Measurements from ENCODE around the gene CHPT1.

CHPT1 gene

GRCh38 chr12:101767537-101767936 is 70.1 kb downstream of the CHPT1 start:
- no peak for DNase-seq

DNA sequence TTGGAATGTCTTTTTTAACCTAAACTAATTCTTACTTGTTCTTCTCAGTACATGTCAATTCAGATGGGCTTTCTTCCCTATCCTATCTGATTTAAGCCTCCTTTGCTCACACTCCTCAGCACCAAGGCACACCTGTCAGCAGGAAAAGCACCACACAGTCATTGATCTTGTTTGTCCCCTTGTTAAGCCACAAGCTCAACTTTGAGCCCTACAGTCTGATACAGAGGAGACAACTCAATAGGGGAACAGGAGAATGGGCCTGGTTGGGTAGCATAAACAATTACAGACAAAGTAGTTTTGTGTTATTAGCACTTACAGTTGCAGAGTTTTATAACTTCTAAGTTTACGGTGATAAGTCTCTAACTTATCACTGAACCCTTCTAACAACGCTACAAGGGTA is 71.3 kb downstream of the CHPT1 start:
- no peak for DNase-seq

- no peak for DNase-seq
Observed at GRCh38 chr12:101769865-101770264, 72.4 kb downstream of the CHPT1 start.

DNA sequence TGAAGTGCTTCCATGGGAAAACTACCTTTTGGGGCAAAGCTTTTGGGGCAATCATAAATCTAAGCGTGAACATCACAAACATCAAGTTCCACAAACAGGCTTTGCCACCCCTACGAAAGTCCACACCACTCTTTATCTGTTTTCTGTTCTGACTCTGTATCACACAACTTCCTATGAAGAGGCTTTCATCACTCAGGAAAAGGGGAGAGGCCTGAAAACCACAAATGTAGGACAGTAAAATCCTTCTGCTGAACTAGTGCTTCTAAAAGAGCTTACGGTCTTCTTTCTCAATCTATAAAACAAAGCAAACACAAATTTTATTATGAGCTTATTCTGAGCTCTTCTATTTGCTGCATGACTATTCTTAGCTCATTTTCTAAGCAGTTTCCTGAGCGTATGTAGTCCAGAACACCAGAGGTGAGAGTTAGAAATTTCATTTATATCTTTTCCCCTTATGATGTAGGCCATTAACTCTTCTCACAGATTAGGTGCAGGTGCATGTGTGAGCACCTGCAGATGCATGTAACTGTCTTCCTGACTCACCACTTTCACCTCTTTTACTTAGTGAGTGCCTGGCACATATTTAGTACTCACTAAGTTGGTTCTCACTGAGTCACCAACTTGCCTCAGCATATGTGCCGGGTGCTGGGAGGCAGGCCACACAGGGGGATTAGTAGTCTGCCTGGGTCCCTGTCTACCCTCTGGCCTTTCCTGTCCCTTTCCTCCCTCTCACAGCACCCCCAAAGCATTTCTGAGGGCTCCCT is 74.8 kb downstream of the CHPT1 start:
- no peak for DNase-seq

GRCh38 chr12:101773650-101774162 is 76.3 kb downstream of the CHPT1 start:
- DNase-seq, result peak; percentile 67

DNA sequence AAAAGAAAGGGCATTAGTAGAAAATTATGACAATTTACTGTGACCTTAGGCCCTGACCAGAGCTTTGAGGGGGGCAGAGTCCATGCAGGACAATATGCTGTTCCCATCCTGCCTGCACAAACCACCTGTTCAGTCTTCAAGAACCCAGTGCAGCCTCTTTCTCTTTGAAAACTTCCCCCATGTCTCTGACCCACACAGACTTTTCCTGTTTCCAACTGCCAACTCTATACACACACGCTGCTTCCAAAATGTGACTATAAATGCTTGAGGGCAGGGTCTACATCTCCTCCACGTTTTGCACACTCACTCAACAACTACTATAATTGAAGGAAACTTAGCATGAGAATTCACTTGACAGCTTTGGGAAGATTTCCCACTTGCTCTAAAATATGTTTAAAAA is 78.4 kb downstream of the CHPT1 start:
- DNase-seq, result no peak

GRCh38 chr12:101777485-101777884 is 80.0 kb downstream of the CHPT1 start:
- DNase-seq, result no peak

DNA sequence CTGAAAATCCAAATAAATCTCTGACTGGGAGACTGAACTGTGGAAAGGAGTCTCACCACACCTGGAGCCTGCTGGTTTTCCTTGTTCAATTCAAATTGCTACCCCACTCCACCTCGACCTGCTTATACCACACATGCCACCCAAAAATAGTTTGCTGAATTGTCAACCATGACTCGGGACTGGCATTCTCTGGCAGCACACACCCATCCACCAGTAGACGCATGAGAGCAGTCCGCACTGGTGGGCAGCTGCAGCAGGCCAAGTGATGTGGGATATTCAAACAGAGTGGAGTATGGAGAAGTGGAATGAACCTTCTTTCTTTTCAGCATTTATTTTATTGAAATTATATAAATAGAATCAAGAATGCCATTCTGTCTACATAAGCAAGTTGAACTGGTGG is 80.5 kb downstream of the CHPT1 start:
- no peak for DNase-seq

Measured in islet precursor cell (in vitro differentiated cells).